ENCODE data around the gene PDGFD. TPM values are rescaled to one million over a fixed set of nuclear protein-coding genes. Genes with fewer than 3 reads are reported as not detected.

The PDGFD gene
- polyA plus RNA-seq, 1 donor (not counting 4 experiments of a cell fraction or from before 2014, with no cell fraction given) = 0.28 TPM

DNA sequence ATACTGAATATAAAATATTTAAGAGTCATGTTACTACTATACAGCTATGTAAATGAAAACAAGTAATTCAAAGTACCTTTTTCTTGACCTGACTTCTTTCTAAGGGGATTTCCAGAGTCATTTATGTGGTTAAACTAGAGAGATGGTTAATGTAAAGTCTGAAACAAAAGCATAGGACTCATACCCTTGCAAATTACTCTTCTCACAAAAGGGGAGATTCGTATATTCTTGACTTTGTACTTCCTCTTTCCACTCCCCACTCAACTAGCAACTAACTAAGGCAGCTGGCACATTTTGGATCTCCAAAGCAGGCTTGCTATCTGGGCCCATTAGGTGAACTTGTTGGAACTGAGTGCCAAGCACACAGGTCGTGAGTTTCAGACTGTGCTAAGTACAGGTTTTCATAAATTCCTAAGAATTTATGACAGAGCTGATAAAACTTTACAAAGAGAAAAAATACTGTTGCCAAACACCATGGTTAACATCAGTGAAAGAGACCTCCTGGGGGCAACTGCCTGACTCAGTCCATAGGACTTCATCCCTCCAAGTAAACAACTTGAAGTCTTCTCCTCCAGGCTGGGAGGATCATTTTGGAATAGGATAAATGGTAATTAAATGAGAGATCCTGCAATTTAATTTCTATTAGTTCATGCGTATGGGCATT, 204.5 kb downstream of the PDGFD start:
- TF ChIP-seq, protein P1, sequence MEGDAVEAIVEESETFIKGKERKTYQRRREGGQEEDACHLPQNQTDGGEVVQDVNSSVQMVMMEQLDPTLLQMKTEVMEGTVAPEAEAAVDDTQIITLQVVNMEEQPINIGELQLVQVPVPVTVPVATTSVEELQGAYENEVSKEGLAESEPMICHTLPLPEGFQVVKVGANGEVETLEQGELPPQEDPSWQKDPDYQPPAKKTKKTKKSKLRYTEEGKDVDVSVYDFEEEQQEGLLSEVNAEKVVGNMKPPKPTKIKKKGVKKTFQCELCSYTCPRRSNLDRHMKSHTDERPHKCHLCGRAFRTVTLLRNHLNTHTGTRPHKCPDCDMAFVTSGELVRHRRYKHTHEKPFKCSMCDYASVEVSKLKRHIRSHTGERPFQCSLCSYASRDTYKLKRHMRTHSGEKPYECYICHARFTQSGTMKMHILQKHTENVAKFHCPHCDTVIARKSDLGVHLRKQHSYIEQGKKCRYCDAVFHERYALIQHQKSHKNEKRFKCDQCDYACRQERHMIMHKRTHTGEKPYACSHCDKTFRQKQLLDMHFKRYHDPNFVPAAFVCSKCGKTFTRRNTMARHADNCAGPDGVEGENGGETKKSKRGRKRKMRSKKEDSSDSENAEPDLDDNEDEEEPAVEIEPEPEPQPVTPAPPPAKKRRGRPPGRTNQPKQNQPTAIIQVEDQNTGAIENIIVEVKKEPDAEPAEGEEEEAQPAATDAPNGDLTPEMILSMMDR (optimal IDR thresholded peaks at IDR 0.05 in 1 of 3, IDR thresholded peaks at IDR 0.05 in 1 of 3, conservative IDR thresholded peaks at IDR 0.05 in 1 of 3; ENCODE audit: extremely low read depth in 1 of 3, insufficient read depth in 2 of 3, low read length in 3 of 3) = no peak
- no peak for TF ChIP-seq EZH2 (IDR thresholded peaks at IDR 0.05; ENCODE audit: low read length)
- no peak for FAIRE-seq

DNA sequence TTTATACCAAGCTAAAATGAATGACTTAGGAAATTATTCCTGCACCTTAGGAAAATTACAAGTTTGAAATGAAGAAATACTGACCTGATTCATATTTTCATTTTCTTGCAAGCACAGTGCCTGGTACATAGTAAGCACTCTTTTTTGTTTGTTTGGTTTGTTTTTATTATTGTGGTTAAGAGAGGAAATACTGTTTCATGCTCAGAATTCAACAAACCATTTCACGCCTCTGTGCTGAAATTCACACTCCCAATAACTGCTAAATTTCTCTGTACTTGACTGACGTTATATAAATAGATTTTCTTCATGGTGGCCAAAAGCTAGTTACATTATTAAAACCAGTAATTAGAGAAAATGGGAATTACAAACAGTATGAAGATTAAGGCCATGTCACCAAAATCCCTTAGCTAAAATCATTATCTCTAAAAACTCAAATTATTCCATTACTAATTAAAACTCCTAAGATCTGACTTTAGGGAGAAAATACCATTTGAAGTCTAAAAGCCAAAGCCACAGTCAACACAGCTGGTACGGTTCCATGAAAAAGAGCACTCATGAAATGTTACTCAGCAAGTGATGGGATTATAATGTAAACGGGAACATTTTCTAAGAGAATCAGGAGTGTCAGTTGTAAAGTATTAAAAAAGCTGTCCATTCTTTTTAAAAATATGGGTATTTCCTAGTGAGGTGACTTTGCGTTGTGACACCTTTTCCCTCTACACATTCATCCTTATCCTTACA, 205.3 kb downstream of the PDGFD start:
- no peak overlapping the region for H3K4me3 ChIP-seq (ENCODE audit: control insufficient read depth in 2 of 3, extremely low read depth in 1 of 3, insufficient read depth in 2 of 3, low read depth in 1 of 3, low read length in 3 of 3)
- H3K4me2 ChIP-seq (ENCODE audit: control insufficient read depth, extremely low read depth, insufficient read depth, low read depth, low read length) = no peak overlapping the region
- no peaks in the 10 kb centered on the region for H3K36me3 ChIP-seq (ENCODE audit: control insufficient read depth in 2 of 2, extremely low read depth in 1 of 2, insufficient read depth in 2 of 2, low read length in 2 of 2)
- no peak overlapping the region for H3K27ac ChIP-seq (ENCODE audit: control insufficient read depth, insufficient read depth, low read length)
- no peaks in the 10 kb centered on the region for H3K4me1 ChIP-seq (ENCODE audit: control insufficient read depth, extremely low read depth, insufficient read depth, low read length)
- no peak for TF ChIP-seq EZH2 (IDR thresholded peaks at IDR 0.05; ENCODE audit: low read length)
- TF ChIP-seq, protein P1 (optimal IDR thresholded peaks at IDR 0.05 in 1 of 3, IDR thresholded peaks at IDR 0.05 in 1 of 3, conservative IDR thresholded peaks at IDR 0.05 in 1 of 3; ENCODE audit: extremely low read depth in 1 of 3, insufficient read depth in 2 of 3, low read length in 3 of 3) = no peak
- no peaks in the 10 kb centered on the region for H3K79me2 ChIP-seq (ENCODE audit: control insufficient read depth, insufficient read depth, low read length)
- FAIRE-seq (no peak), DNase-seq (ENCODE audit: low read depth, low spot score) (no peak)
- no peaks in the 10 kb centered on the region for H4K20me1 ChIP-seq (ENCODE audit: control insufficient read depth, extremely low read depth, insufficient read depth, low read length)
- H3K9ac ChIP-seq (ENCODE audit: control insufficient read depth, extremely low read depth, insufficient read depth, low read length) = no peak overlapping the region
- H3K27me3 ChIP-seq (ENCODE audit: control insufficient read depth, extremely low read depth, insufficient read depth, low read length) = no peaks in the 10 kb centered on the region
- H3K9me3 ChIP-seq (ENCODE audit: control insufficient read depth, low read depth, low read length) = no peaks in the 10 kb centered on the region
- H3K9me1 ChIP-seq (ENCODE audit: control insufficient read depth, extremely low read depth, insufficient read depth, low read length) = no peaks in the 10 kb centered on the region
- dilution Hi-C loops (cut with MboI; ENCODE audit: extremely low pct_ligation_motif_present, low sequenced_read_pairs) = no loop called here
- H2AFZ ChIP-seq (ENCODE audit: control insufficient read depth, low read length) = no peak overlapping the region

More for the DNA sequence above, 204.5 kb downstream of the PDGFD start:
- Histone ChIP-seq H3K9me3 (ENCODE audit: control insufficient read depth, low read depth, low read length) (no peaks in the 10 kb centered on the region), H4K20me1 (ENCODE audit: control insufficient read depth, extremely low read depth, insufficient read depth, low read length) (no peaks in the 10 kb centered on the region), H3K79me2 (ENCODE audit: control insufficient read depth, insufficient read depth, low read length) (no peaks in the 10 kb centered on the region), H3K4me3 (ENCODE audit: control insufficient read depth in 2 of 3, extremely low read depth in 1 of 3, insufficient read depth in 2 of 3, low read depth in 1 of 3, low read length in 3 of 3) (no peak overlapping the region), H3K4me2 (ENCODE audit: control insufficient read depth, extremely low read depth, insufficient read depth, low read depth, low read length) (no peak overlapping the region), H3K27me3 (ENCODE audit: control insufficient read depth, extremely low read depth, insufficient read depth, low read length) (no peaks in the 10 kb centered on the region), H3K36me3 (ENCODE audit: control insufficient read depth in 2 of 2, extremely low read depth in 1 of 2, insufficient read depth in 2 of 2, low read length in 2 of 2) (no peaks in the 10 kb centered on the region), H2AFZ (ENCODE audit: control insufficient read depth, low read length) (no peak overlapping the region), H3K27ac (ENCODE audit: control insufficient read depth, insufficient read depth, low read length) (no peak overlapping the region), H3K4me1 (ENCODE audit: control insufficient read depth, extremely low read depth, insufficient read depth, low read length) (no peaks in the 10 kb centered on the region), H3K9ac (ENCODE audit: control insufficient read depth, extremely low read depth, insufficient read depth, low read length) (no peak overlapping the region), H3K9me1 (ENCODE audit: control insufficient read depth, extremely low read depth, insufficient read depth, low read length) (no peaks in the 10 kb centered on the region)
- dilution Hi-C loops (cut with MboI; ENCODE audit: extremely low pct_ligation_motif_present, low sequenced_read_pairs) = no loop called here
- no peak for DNase-seq (ENCODE audit: low read depth, low spot score)
